ENCODE results near the gene MB. TPM values are rescaled to one million over a fixed set of nuclear protein-coding genes. Genes with fewer than 3 reads are reported as not detected.

MB gene
- total and polyA plus RNA-seq, 12 donors, result 0.35 to 32.8 (median 2.0) TPM

GRCh38 chr22:35609261-35609660 lies 7.9 kb downstream of the MB start:
- 90 to 95% (median 93%) methylated on average over 9 of the region's 9 CpGs for WGBS, 4 donors
- intact Hi-C loops (cut with DNase I), result no loop called here
- H3K27me3 ChIP-seq, result no peaks in the 10 kb centered on the region
- TF ChIP-seq POLR2A (IDR thresholded peaks at IDR 0.05) (no peak), CTCF (IDR thresholded peaks at IDR 0.05) (no peak)
- peaks cover 0 to 8% of the 10 kb centered on the region in 2 donors for H3K4me1 ChIP-seq (replicated peaks in 1 of 2)
- DNase-seq, result no peak
- H3K9me3 ChIP-seq (replicated peaks in 1 of 3), result no peaks in the 10 kb centered on the region
- H3K4me3 ChIP-seq, result no peak overlapping the region
- H3K27ac ChIP-seq, result no peak overlapping the region
- no peaks in the 10 kb centered on the region for H3K36me3 ChIP-seq (replicated peaks in 1 of 2)

- Histone ChIP-seq H3K4me1 (replicated peaks in 1 of 2) (peaks cover 0 to 8% of the 10 kb centered on the region in 2 donors), H3K36me3 (replicated peaks in 1 of 2) (no peaks in the 10 kb centered on the region), H3K27ac (no peak overlapping the region), H3K27me3 (no peaks in the 10 kb centered on the region), H3K4me3 (no peak overlapping the region), H3K9me3 (replicated peaks in 1 of 3) (no peaks in the 10 kb centered on the region)
- no peak for DNase-seq
- 80 to 86% (median 84%) methylated on average over 11 of the region's 11 CpGs for WGBS, 4 donors
- intact Hi-C loops (cut with DNase I), result no loop called here
- TF ChIP-seq POLR2A (IDR thresholded peaks at IDR 0.05), result no peak
- TF ChIP-seq CTCF (IDR thresholded peaks at IDR 0.05), result no peak
Observed at GRCh38 chr22:35608088-35608487, 9.0 kb downstream of the MB start.

- no peaks in the 10 kb centered on the region for H3K27me3 ChIP-seq
- DNase-seq, result no peak
- TF ChIP-seq CTCF (IDR thresholded peaks at IDR 0.05) (no peak), POLR2A (IDR thresholded peaks at IDR 0.05) (no peak)
- no peak overlapping the region for H3K4me3 ChIP-seq
- H3K27ac ChIP-seq, result no peak overlapping the region
- peaks cover 0 to 2% of the 10 kb centered on the region in 2 donors for H3K4me1 ChIP-seq (replicated peaks in 1 of 2)
- 84 to 92% (median 89%) methylated on average over 7 to 8 of the region's 8 CpGs for WGBS, 4 donors
- H3K9me3 ChIP-seq (replicated peaks in 1 of 3), result no peaks in the 10 kb centered on the region
- H3K36me3 ChIP-seq (replicated peaks in 1 of 2), result no peaks in the 10 kb centered on the region
- intact Hi-C loops (cut with DNase I), result no loop called here
Observed at GRCh38 chr22:35606916-35607315, 10.2 kb downstream of the MB start.

DNA sequence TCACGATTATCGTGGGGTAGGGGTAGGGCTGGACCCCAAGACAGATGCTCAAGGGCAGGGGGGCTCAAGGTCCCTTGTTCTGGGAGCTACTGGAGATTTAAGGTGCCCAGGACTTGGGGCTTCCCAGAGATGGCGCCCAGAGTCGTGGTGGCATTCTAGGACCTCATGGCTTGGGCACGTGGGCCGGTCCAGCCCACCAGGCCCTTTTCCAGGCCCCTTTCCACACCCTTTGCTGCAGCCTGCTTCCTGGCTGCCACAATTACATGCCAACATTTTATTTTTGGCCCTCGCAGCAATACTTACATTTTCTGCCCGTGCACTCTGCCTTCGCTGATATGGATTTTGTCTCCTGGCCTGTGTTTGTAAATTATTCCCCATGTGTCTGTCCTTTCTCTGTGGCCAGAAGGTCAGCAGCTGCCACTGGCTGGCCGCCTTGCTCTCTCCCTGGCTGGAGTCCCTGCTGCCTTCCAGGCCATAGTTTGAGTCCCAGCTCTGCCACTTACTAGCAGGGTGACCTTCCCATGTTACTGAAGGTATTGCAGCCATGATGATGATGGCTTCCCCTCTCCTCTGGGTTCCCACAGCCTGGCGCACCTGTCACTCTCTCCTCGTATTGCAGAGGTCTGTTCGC lies 11.2 kb downstream of the MB start:
- TF ChIP-seq CTCF (IDR thresholded peaks at IDR 0.05) (no peak), POLR2A (IDR thresholded peaks at IDR 0.05) (no peak)
- 76 to 84% (median 76%) methylated on average over 13 of the region's 13 CpGs for WGBS, 4 donors
- Histone ChIP-seq H3K9me3 (replicated peaks in 1 of 3) (no peaks in the 10 kb centered on the region), H3K36me3 (replicated peaks in 1 of 2) (no peaks in the 10 kb centered on the region), H3K4me3 (no peak overlapping the region), H3K27ac (no peak overlapping the region), H3K4me1 (replicated peaks in 1 of 2) (no peaks in the 10 kb centered on the region), H3K27me3 (no peaks in the 10 kb centered on the region)
- intact Hi-C loops (cut with DNase I), result no loop called here
- peak in 3 of 7 donors; percentile 24 to 52 (median 30) for DNase-seq
